ENCODE measurements around the gene TFCP2L1.
"Not testable (repeated sequence)": the region's sequence is repeated elsewhere in the genome, so short reads cannot be mapped to it uniquely, and the experiment has no call there.

The TFCP2L1 gene

GRCh38 chr2:121284463-121285449, at the start of gene TFCP2L1:
TSS of gene TFCP2L1 (minus strand) at chr2:121285202. CDS start at chr2:121285109, 93 bp downstream.
- no peak for DNase-seq (ENCODE audit: low read depth in 2 of 2)

- DNase-seq (ENCODE audit: low read depth in 2 of 2), result no peak
These were observed 49.0 kb upstream of the TFCP2L1 start for GRCh38 chr2:121333834-121334558.

- no peak for DNase-seq (ENCODE audit: low read depth in 2 of 2)
These were observed 48.2 kb upstream of the TFCP2L1 start for GRCh38 chr2:121333231-121333630.

- not testable (repeated sequence) for DNase-seq (ENCODE audit: low read depth in 2 of 2)
These were observed 46.3 kb upstream of the TFCP2L1 start for GRCh38 chr2:121331324-121331723.

- DNase-seq (ENCODE audit: low read depth in 2 of 2), result no peak
These were observed 45.9 kb upstream of the TFCP2L1 start for GRCh38 chr2:121330921-121331320.

GRCh38 chr2:121329786-121330185, 44.8 kb upstream of the TFCP2L1 start:
- DNase-seq (ENCODE audit: low read depth in 2 of 2), result no peak

- DNase-seq (ENCODE audit: low read depth in 2 of 2), result no peak
These were observed 41.6 kb upstream of the TFCP2L1 start for GRCh38 chr2:121326628-121327027.

GRCh38 chr2:121324601-121325000, 39.6 kb upstream of the TFCP2L1 start:
- DNase-seq (ENCODE audit: low read depth in 2 of 2), result no peak

- no peak for DNase-seq (ENCODE audit: low read depth in 2 of 2)
These were observed 36.5 kb upstream of the TFCP2L1 start for GRCh38 chr2:121321476-121321875.

GRCh38 chr2:121319941-121320340, 34.9 kb upstream of the TFCP2L1 start:
- DNase-seq (ENCODE audit: low read depth in 2 of 2), result no peak

GRCh38 chr2:121316986-121317385, 32.0 kb upstream of the TFCP2L1 start:
- no peak for DNase-seq (ENCODE audit: low read depth in 2 of 2)

- DNase-seq (ENCODE audit: low read depth in 2 of 2), result not testable (repeated sequence)
These were observed 28.7 kb upstream of the TFCP2L1 start for GRCh38 chr2:121313701-121314100.

GRCh38 chr2:121309801-121310200, 24.8 kb upstream of the TFCP2L1 start:
- no peak for DNase-seq (ENCODE audit: low read depth in 2 of 2)

- no peak for DNase-seq (ENCODE audit: low read depth in 2 of 2)
These were observed 24.3 kb upstream of the TFCP2L1 start for GRCh38 chr2:121309323-121309722.

- no peak for DNase-seq (ENCODE audit: low read depth in 2 of 2)
These were observed 22.0 kb upstream of the TFCP2L1 start for GRCh38 chr2:121307048-121307447.

GRCh38 chr2:121304941-121305340, 19.9 kb upstream of the TFCP2L1 start:
- no peak for DNase-seq (ENCODE audit: low read depth in 2 of 2)

GRCh38 chr2:121303531-121304263, 18.7 kb upstream of the TFCP2L1 start:
- DNase-seq (ENCODE audit: low read depth in 2 of 2), result no peak

GRCh38 chr2:121301190-121301589, 16.2 kb upstream of the TFCP2L1 start:
- DNase-seq (ENCODE audit: low read depth in 2 of 2), result not testable (repeated sequence)

- DNase-seq (ENCODE audit: low read depth in 2 of 2), result no peak
These were observed 13.5 kb upstream of the TFCP2L1 start for GRCh38 chr2:121298476-121298875.

- DNase-seq (ENCODE audit: low read depth in 2 of 2), result not testable (repeated sequence)
These were observed 12.9 kb upstream of the TFCP2L1 start for GRCh38 chr2:121297866-121298265.

GRCh38 chr2:121297217-121297830, 12.3 kb upstream of the TFCP2L1 start:
- DNase-seq (ENCODE audit: low read depth in 2 of 2), result no peak
